ENCODE data around the gene PARD3.

- TF ChIP-seq POLR2AphosphoS5 (IDR thresholded peaks at IDR 0.05) (no peak), REST (IDR thresholded peaks at IDR 0.05; ENCODE audit: borderline replicate concordance) (no peak), CTCF (IDR thresholded peaks at IDR 0.05; ENCODE audit: poor library complexity, severe bottlenecking) (no peak), EP300 (conservative IDR thresholded peaks at IDR 0.05; ENCODE audit: poor library complexity, severe bottlenecking) (no peak), MXI1 (conservative IDR thresholded peaks at IDR 0.05; ENCODE audit: poor library complexity, severe bottlenecking) (no peak)
Observed at GRCh38 chr10:34795334-34795733, 19.8 kb downstream of the PARD3 start.
